Endothelial cell of umbilical vein (primary cell): ENCODE results near the gene CHST15. TPM values are rescaled to one million over a fixed set of nuclear protein-coding genes. Genes with fewer than 3 reads are reported as not detected.

ENCODE experiments used
- BruUV-seq: library from RNA; stranded (reverse); fragments of 400-500 nt; replicated peaks from 2 replicates; lab custom pipeline; 2021; lab: Mats Ljungman, UMichigan
- CTCF ChIA-PET: fragments of 300-600, 350-600 bp; sonication (Branson Sonifier 250); formaldehyde crosslinking; loops from one replicate; lab custom pipeline; 2021; ENCODE audit warnings: antibody characterized with exemption, inconsistent platforms; lab: Charles Lee
- POLR2A ChIA-PET: fragments of 300-600, 350-600 bp; sonication (Branson Sonifier 250); formaldehyde crosslinking; loops from one replicate; lab custom pipeline; 2021; ENCODE audit warnings: antibody characterized with exemption, inconsistent platforms; lab: Charles Lee
- DNase-seq: peaks from one replicate; pipeline ENCODE4 v3.0.0-alpha.2; 2011; ENCODE audit warnings: low read depth, low spot score
- FAIRE-seq: peaks from 2 replicates; lab custom pipeline; 2011; peaks lifted over from hg19 to GRCh38; lab: Jason Lieb, UNC
- H2AFZ ChIP-seq: 2 replicates; pipeline ENCODE4 v1.6.0; 2012; ENCODE audit warnings: low read depth, low read length, control low read depth, inconsistent platforms
- H3K27ac ChIP-seq: 2 replicates; pipeline ENCODE4 v1.5.1; 2011; ENCODE audit warnings: low read depth, mild to moderate bottlenecking, control low read depth, low read length, moderate library complexity; ENCODE audit not compliant: insufficient read depth
- H3K27me3 ChIP-seq, 2 experiments: 2 replicates each; pipeline versions ENCODE4 v1.6.0 to v1.6.1; 2011; ENCODE audit warnings: low read length in 2 of 2, mixed read lengths in 1 of 2; ENCODE audit not compliant: control insufficient read depth in 2 of 2, insufficient read depth in 2 of 2
- H3K36me3 ChIP-seq, 2 experiments: 2 replicates in 1 of 2; 3 replicates in 1 of 2; pipeline ENCODE4 v1.5.1; 2011; ENCODE audit warnings: low read length in 2 of 2, mild to moderate bottlenecking in 1 of 2, moderate library complexity in 1 of 2; ENCODE audit not compliant: control insufficient read depth in 2 of 2, insufficient read depth in 2 of 2; ENCODE audit errors: extremely low read depth in 1 of 2
- H3K4me1 ChIP-seq: 3 replicates; pipeline ENCODE4 v1.5.1; 2011; ENCODE audit warnings: mild to moderate bottlenecking, low read length; ENCODE audit not compliant: control insufficient read depth, insufficient read depth; ENCODE audit errors: extremely low read depth
- H3K4me2 ChIP-seq: 2 replicates; pipeline ENCODE4 v1.6.1; 2011; ENCODE audit warnings: low read length, control low read depth, mixed read lengths; ENCODE audit not compliant: insufficient read depth
- H3K4me3 ChIP-seq, 3 experiments: fragments of 200-600 bp in 1 of 3; sonication (generic), shearing (Covaris generic) in 1 of 3; replicated peaks in 1 of 3; 2 replicates each; pipeline ENCODE4 v1.5.1; 2011 to 2016; ENCODE audit warnings: control low read depth in 3 of 3, low read length in 3 of 3, mild to moderate bottlenecking in 2 of 3, inconsistent platforms in 1 of 3, low read depth in 1 of 3, moderate library complexity in 1 of 3; ENCODE audit not compliant: insufficient read depth in 1 of 3
- H3K79me2 ChIP-seq: 2 replicates; pipeline ENCODE4 v1.6.0; 2012; ENCODE audit warnings: low read length, inconsistent platforms; ENCODE audit not compliant: control insufficient read depth, insufficient read depth
- H3K9ac ChIP-seq: replicated peaks from 2 replicates; pipeline ENCODE3; 2011; ENCODE audit warnings: low read length, control low read depth; ENCODE audit not compliant: insufficient read depth; ENCODE audit errors: extremely low read depth
- H3K9me1 ChIP-seq: replicated peaks from 3 replicates; pipeline ENCODE4 v1.6.0; 2011; ENCODE audit warnings: mild to moderate bottlenecking, low read length; ENCODE audit not compliant: control insufficient read depth, insufficient read depth; ENCODE audit errors: extremely low read depth
- H3K9me3 ChIP-seq: replicated peaks from 2 replicates; pipeline ENCODE4 v1.5.1; 2012; ENCODE audit warnings: low read length, inconsistent platforms; ENCODE audit not compliant: control insufficient read depth, insufficient read depth
- H4K20me1 ChIP-seq: replicated peaks from 2 replicates; pipeline ENCODE3; 2011; ENCODE audit warnings: mild to moderate bottlenecking, low read length; ENCODE audit not compliant: control insufficient read depth, insufficient read depth; ENCODE audit errors: extremely low read depth
- CTCF ChIP-seq, 2 donors: IDR thresholded peaks; 1 replicate in 1 of 2; 2 replicates in 1 of 2; pipeline ENCODE4 v1.5.1; 2011; ENCODE audit warnings: low read length in 2 of 2, mild to moderate bottlenecking in 2 of 2, moderate library complexity in 2 of 2, control low read depth in 1 of 2, inconsistent platforms in 1 of 2, low read depth in 1 of 2; ENCODE audit not compliant: insufficient read depth in 1 of 2; ENCODE audit errors: extremely low read depth in 1 of 2
- EZH2 ChIP-seq: IDR thresholded peaks from 2 replicates; pipeline ENCODE4 v1.6.1; 2012; ENCODE audit warnings: borderline replicate concordance, low read depth, mild to moderate bottlenecking, moderate library complexity, low read length, inconsistent platforms; ENCODE audit not compliant: severe bottlenecking
- FOS ChIP-seq: IDR thresholded peaks from 2 replicates; pipeline ENCODE4 v1.6.1; 2011; ENCODE audit warnings: mild to moderate bottlenecking, low read length, moderate library complexity, borderline replicate concordance; ENCODE audit not compliant: insufficient read depth
- GATA2 ChIP-seq: IDR thresholded peaks from 2 replicates; pipeline ENCODE4 v1.7.0; 2011; ENCODE audit warnings: low read depth, mild to moderate bottlenecking, moderate library complexity, mixed read lengths, low read length; ENCODE audit not compliant: insufficient read length, insufficient read depth
- JUN ChIP-seq: IDR thresholded peaks from 2 replicates; pipeline ENCODE4 v1.6.1; 2011; ENCODE audit warnings: borderline replicate concordance, low read depth; ENCODE audit not compliant: insufficient read length, insufficient read depth
- MYC ChIP-seq: IDR thresholded peaks from one replicate; pipeline ENCODE4 v1.6.1; 2011; ENCODE audit warnings: mild to moderate bottlenecking, low read depth, low read length
- POLR2A ChIP-seq: IDR thresholded peaks from 2 replicates; pipeline ENCODE4 v1.6.1; 2012; ENCODE audit warnings: low read depth, mild to moderate bottlenecking, control low read depth, low read length
- POLR2AphosphoS5 ChIP-seq: IDR thresholded peaks from 2 replicates; pipeline ENCODE4 v1.6.1; 2012; ENCODE audit warnings: low read depth, mild to moderate bottlenecking, control low read depth, low read length, moderate library complexity; ENCODE audit not compliant: insufficient read depth
- dilution Hi-C: fragments of 300-500 bp; cut with MboI; formaldehyde crosslinking; loops from one replicate; pipeline ENCODE4 v1.15.0; 2019; ENCODE audit warnings: low sequenced_read_pairs; ENCODE audit not compliant: extremely low pct_ligation_motif_present
- intact Hi-C: fragments of 100-400 bp; cut with micrococcal nuclease; formaldehyde crosslinking; loops from one replicate; pipeline ENCODE4 v1.10.0; 2022
- polyA plus RNA-seq, 4 experiments: library from polyadenylated mRNA; depleted of rRNA in 3 of 4; stranded (reverse) in 3 of 4; unstranded in 1 of 4; fragments of >200 nt; gene quantifications; 2 replicates each; pipeline versions ENCODE4 v1.2.1 to v1.2.3, GENCODE V29; 2011 to 2012; ENCODE audit warnings: missing spikeins in 1 of 4
- total RNA-seq: library from RNA; stranded (reverse); gene quantifications from 2 replicates; pipeline ENCODE4 v1.2.3, GENCODE V29; 2021
- TF ChIP-seq, protein P1 (sequence below): IDR thresholded peaks from 2 replicates; pipeline ENCODE4 v1.6.1; 2011; ENCODE audit not compliant: insufficient read depth, insufficient read length

The CHST15 gene
- total and polyA plus RNA-seq, 2 donors (not counting 3 experiments of a cell fraction or from before 2014, with no cell fraction given), result 23.1 to 29.2 TPM

- Histone ChIP-seq H3K27me3 (no peaks in the 10 kb centered on the region), H3K9me1 (no peaks in the 10 kb centered on the region), H3K27ac (no peak overlapping the region), H3K4me1 (peaks cover 16% of the 10 kb centered on the region), H2AFZ (no peak overlapping the region), H4K20me1 (no peaks in the 10 kb centered on the region), H3K36me3 (no peaks in the 10 kb centered on the region), H3K4me2 (no peak overlapping the region), H3K9me3 (no peaks in the 10 kb centered on the region), H3K4me3 (no peak overlapping the region), H3K9ac (no peak overlapping the region), H3K79me2 (no peaks in the 10 kb centered on the region)
- FAIRE-seq (no peak), DNase-seq (no peak)
- intact Hi-C loops (loop anchor here (10.0 kb wide), 1 partner anchor 319 kb away; no protein-coding TSS in a partner anchor), dilution Hi-C loops (no loop called here)
- BruUV-seq, result no TSS peak
- ChIA-PET CTCF (interaction anchor here (1.5 kb wide), 1 partner anchor 264 kb away, joined by 4 read pairs; no protein-coding TSS in a partner anchor), POLR2A (no interaction called here)
- TF ChIP-seq, protein P1, sequence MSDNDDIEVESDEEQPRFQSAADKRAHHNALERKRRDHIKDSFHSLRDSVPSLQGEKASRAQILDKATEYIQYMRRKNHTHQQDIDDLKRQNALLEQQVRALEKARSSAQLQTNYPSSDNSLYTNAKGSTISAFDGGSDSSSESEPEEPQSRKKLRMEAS, result no peak
- no peak for TF ChIP-seq FOS
- TF ChIP-seq POLR2A, result no peak
- no peak for TF ChIP-seq JUN
- TF ChIP-seq MYC, result no peak
- no peak for TF ChIP-seq CTCF (IDR thresholded peaks at IDR 0.05; ENCODE audit: extremely low read depth in 1 of 2, insufficient read depth in 1 of 2, low read depth in 1 of 2, low read length in 2 of 2)
- TF ChIP-seq GATA2, result no peak
- no peak for TF ChIP-seq POLR2AphosphoS5
- TF ChIP-seq EZH2, result no peak
Observed at GRCh38 chr10:124124123-124124768, 30.8 kb upstream of the CHST15 start.
